ENCODE results near the gene CARM1. TPM values are rescaled to one million over a fixed set of nuclear protein-coding genes. Genes with fewer than 3 reads are reported as not detected.
"Not testable (repeated sequence)": the region's sequence is repeated elsewhere in the genome, so short reads cannot be mapped to it uniquely, and the experiment has no call there.

Gene CARM1
- total and polyA plus RNA-seq, 3 experiments from 2014 or later: 0.51 to 71.3 (median 69.2) TPM

GRCh38 chr19:10943412-10943811 lies 72.1 kb downstream of the CARM1 start:
- H3K4me3 Mint-ChIP-seq; H3K9me3 ChIP-seq (ENCODE audit: low read length); DNase-seq; H3K9me3 Mint-ChIP-seq; H3K4me3 ChIP-seq (ENCODE audit: low read length); H3K27me3 ChIP-seq (ENCODE audit: insufficient read depth, low read length, poor library complexity, severe bottlenecking); H3K4me1 Mint-ChIP-seq; H3K27ac ChIP-seq (ENCODE audit: low read depth, low read length); H3K27me3 Mint-ChIP-seq; H3K27ac Mint-ChIP-seq; POLR2A ChIA-PET; H3K36me3 ChIP-seq (ENCODE audit: insufficient read depth, low read length); H3K36me3 Mint-ChIP-seq; H3K4me1 ChIP-seq (ENCODE audit: insufficient read depth, low read length): not testable (repeated sequence)
- CTCF ChIA-PET: interaction anchor here (1.3 to 1.4 kb wide), 2 partner anchors 20 to 28 kb away, joined by 4 to 5 read pairs; no protein-coding TSS in a partner anchor

DNA sequence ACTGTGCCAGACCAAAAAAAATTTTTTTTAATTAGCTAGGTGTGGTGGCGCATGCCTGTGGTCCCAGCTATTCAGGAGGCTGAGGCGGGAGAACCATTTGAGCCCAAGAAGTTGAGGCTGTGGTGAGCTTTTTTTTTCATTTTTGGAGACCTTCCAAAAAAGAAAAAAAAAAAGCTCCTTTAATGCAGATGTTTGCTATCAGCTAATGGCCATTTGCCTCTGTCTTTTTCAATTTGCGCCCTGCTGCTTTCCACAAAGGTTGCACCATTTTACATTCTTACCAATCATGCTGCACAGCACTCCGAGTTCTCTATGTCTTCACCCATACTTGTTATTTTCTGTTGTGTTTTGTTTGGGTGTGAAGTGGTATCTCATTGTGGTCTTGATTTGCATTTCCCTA lies 73.9 kb downstream of the CARM1 start:
- no peaks in the 10 kb centered on the region for H3K4me1 ChIP-seq (ENCODE audit: insufficient read depth, low read length)
- Mint-ChIP-seq H3K4me3 (no peak overlapping the region), H3K9me3 (no peaks in the 10 kb centered on the region), H3K27ac (no peak overlapping the region), H3K27me3 (no peaks in the 10 kb centered on the region), H3K4me1 (peaks cover 4 to 7% (median 6%) of the 10 kb centered on the region in 3 donors), H3K36me3 (no peaks in the 10 kb centered on the region)
- no peaks in the 10 kb centered on the region for H3K9me3 ChIP-seq (ENCODE audit: low read length)
- H3K27me3 ChIP-seq (ENCODE audit: insufficient read depth, low read length, poor library complexity, severe bottlenecking): no peaks in the 10 kb centered on the region
- no peak overlapping the region for H3K27ac ChIP-seq (ENCODE audit: low read depth, low read length)
- ChIA-PET POLR2A (no interaction called here), CTCF (interaction anchor here (1.3 kb wide), 1 partner anchor 13 kb away, joined by 3 read pairs; no protein-coding TSS in a partner anchor)
- no peak for DNase-seq
- no peak overlapping the region for H3K4me3 ChIP-seq (ENCODE audit: low read length)
- no peaks in the 10 kb centered on the region for H3K36me3 ChIP-seq (ENCODE audit: insufficient read depth, low read length)

DNA sequence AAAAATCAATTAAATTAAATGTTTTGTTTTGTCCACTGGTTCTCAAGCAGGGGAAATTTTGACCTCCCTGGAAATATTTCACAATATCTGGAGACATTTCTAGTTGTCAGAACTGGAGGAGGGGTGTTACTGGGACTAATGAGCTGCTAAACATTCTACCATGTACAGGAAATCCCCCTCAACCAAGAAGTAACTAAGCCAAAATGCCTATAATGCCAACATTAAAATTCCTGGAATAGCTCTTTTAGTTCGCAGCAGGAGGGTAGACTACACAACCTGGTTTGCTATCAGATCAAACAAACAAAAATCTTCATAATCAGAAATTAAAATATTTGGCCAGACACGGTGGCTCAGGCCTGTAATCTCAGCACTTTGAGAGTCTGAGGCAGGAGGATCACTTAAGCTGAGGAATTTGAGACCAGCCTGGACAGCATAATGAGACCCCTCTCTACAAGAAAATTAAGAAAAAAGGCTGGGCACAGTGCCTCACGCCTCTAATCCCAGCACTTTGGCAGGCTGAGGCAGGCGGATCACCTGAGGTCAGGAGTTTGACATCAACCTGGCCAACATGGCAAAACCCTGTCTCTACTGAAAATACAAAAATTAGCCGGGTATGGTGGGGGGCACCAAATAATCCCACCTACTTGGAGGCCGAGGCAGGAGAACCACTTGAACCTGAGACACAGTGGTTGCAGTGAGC lies 75.8 kb downstream of the CARM1 start:
- H3K9me3 Mint-ChIP-seq: no peaks in the 10 kb centered on the region
- CTCF ChIA-PET: no interaction called here
- Histone ChIP-seq H3K4me3 (ENCODE audit: low read length) (no peak overlapping the region), H3K27me3 (ENCODE audit: insufficient read depth, low read length, poor library complexity, severe bottlenecking) (no peaks in the 10 kb centered on the region), H3K27ac (ENCODE audit: low read depth, low read length) (no peak overlapping the region), H3K4me1 (ENCODE audit: insufficient read depth, low read length) (no peaks in the 10 kb centered on the region), H3K36me3 (ENCODE audit: insufficient read depth, low read length) (no peaks in the 10 kb centered on the region), H3K9me3 (ENCODE audit: low read length) (no peaks in the 10 kb centered on the region)
- no peak overlapping the region for H3K4me3 Mint-ChIP-seq
- H3K27me3 Mint-ChIP-seq: no peaks in the 10 kb centered on the region
- DNase-seq: no peak
- H3K27ac Mint-ChIP-seq: no peak overlapping the region
- POLR2A ChIA-PET: no interaction called here
- H3K4me1 Mint-ChIP-seq: peaks cover 2 to 5% (median 3%) of the 10 kb centered on the region in 3 donors
- no peaks in the 10 kb centered on the region for H3K36me3 Mint-ChIP-seq

- Histone ChIP-seq H3K4me1 (ENCODE audit: insufficient read depth, low read length) (no peaks in the 10 kb centered on the region), H3K9me3 (ENCODE audit: low read length) (no peaks in the 10 kb centered on the region), H3K27me3 (ENCODE audit: insufficient read depth, low read length, poor library complexity, severe bottlenecking) (no peaks in the 10 kb centered on the region), H3K4me3 (ENCODE audit: low read length) (no peak overlapping the region), H3K27ac (ENCODE audit: low read depth, low read length) (no peak overlapping the region), H3K36me3 (ENCODE audit: insufficient read depth, low read length) (no peaks in the 10 kb centered on the region)
- no peaks in the 10 kb centered on the region for H3K27me3 Mint-ChIP-seq
- H3K27ac Mint-ChIP-seq: no peak overlapping the region
- H3K9me3 Mint-ChIP-seq: no peaks in the 10 kb centered on the region
- POLR2A ChIA-PET: no interaction called here
- H3K36me3 Mint-ChIP-seq: no peaks in the 10 kb centered on the region
- H3K4me3 Mint-ChIP-seq: no peak overlapping the region
- H3K4me1 Mint-ChIP-seq: no peaks in the 10 kb centered on the region
- CTCF ChIA-PET: interaction anchor here (1.8 kb wide), 1 partner anchor 11 kb away, joined by 4 read pairs; no protein-coding TSS in a partner anchor
- no peak for DNase-seq
Observed at GRCh38 chr19:10952809-10953208, 81.5 kb downstream of the CARM1 start.

- not testable (repeated sequence) for H3K4me3 ChIP-seq (ENCODE audit: low read length); H3K27me3 Mint-ChIP-seq; DNase-seq; H3K27me3 ChIP-seq (ENCODE audit: insufficient read depth, low read length, poor library complexity, severe bottlenecking); H3K36me3 Mint-ChIP-seq; H3K9me3 ChIP-seq (ENCODE audit: low read length); H3K36me3 ChIP-seq (ENCODE audit: insufficient read depth, low read length); H3K9me3 Mint-ChIP-seq
- H3K4me1 Mint-ChIP-seq: peaks cover 24 to 39% (median 38%) of the 10 kb centered on the region in 3 donors
- Histone ChIP-seq H3K4me1 (ENCODE audit: insufficient read depth, low read length) (peaks cover 32% of the 10 kb centered on the region), H3K27ac (ENCODE audit: low read depth, low read length) (peak overlapping the region; percentile 79)
- peak overlapping the region in 6 of 7 donors; percentile 38 to 94 (median 86) for H3K4me3 Mint-ChIP-seq
- CTCF ChIA-PET: interaction anchor here (1.0 kb wide), 1 partner anchor 18 kb away, joined by 3 read pairs; no protein-coding TSS in a partner anchor
- POLR2A ChIA-PET: interaction anchor here (0.6 to 0.9 kb wide), 3 partner anchors 34 to 123 kb away, joined by 3 read pairs; partner anchors contain the start of gene TMED1
- H3K27ac Mint-ChIP-seq: peak overlapping the region in 6 of 8 donors; percentile 23 to 96 (median 90)
Observed at GRCh38 chr19:10959277-10959968, 88.1 kb downstream of the CARM1 start.

GRCh38 chr19:10960314-10961072 lies 89.1 kb downstream of the CARM1 start, which contains the start of gene SMARCA4:
Gene SMARCA4, plus strand, starts transcription at chr19:10961030. Its CDS starts 23,122 bp downstream, at chr19:10984152.
- Mint-ChIP-seq H3K27ac (peak within 1 kb of the TSS; percentile 90 to 99 (median 94)), H3K9me3 (no peaks in the 10 kb centered on the region), H3K36me3 (peaks cover 0 to 5% (median 0%) of the 10 kb centered on the region in 3 donors), H3K4me3 (peak within 1 kb of the TSS; percentile 88 to 95 (median 90)), H3K27me3 (no peaks in the 10 kb centered on the region), H3K4me1 (peaks cover 30 to 48% (median 41%) of the 10 kb centered on the region in 3 donors)
- ChIA-PET POLR2A (interaction anchor here (0.6 to 1.1 kb wide), 3 partner anchors 35 to 195 kb away, joined by 3 read pairs; partner anchors contain the start of genes LDLR and SPC24), CTCF (no interaction called here)
- H3K4me3 ChIP-seq (ENCODE audit: low read length): peak within 1 kb of the TSS; percentile 85
- H3K36me3 ChIP-seq (ENCODE audit: insufficient read depth, low read length): no peaks in the 10 kb centered on the region
- peaks cover 32% of the 10 kb centered on the region for H3K4me1 ChIP-seq (ENCODE audit: insufficient read depth, low read length)
- DNase-seq: peak; percentile 97 to 99 (median 99)
- H3K9me3 ChIP-seq (ENCODE audit: low read length): no peaks in the 10 kb centered on the region
- H3K27me3 ChIP-seq (ENCODE audit: insufficient read depth, low read length, poor library complexity, severe bottlenecking): no peaks in the 10 kb centered on the region
- peak within 1 kb of the TSS; percentile 79 for H3K27ac ChIP-seq (ENCODE audit: low read depth, low read length)

DNA sequence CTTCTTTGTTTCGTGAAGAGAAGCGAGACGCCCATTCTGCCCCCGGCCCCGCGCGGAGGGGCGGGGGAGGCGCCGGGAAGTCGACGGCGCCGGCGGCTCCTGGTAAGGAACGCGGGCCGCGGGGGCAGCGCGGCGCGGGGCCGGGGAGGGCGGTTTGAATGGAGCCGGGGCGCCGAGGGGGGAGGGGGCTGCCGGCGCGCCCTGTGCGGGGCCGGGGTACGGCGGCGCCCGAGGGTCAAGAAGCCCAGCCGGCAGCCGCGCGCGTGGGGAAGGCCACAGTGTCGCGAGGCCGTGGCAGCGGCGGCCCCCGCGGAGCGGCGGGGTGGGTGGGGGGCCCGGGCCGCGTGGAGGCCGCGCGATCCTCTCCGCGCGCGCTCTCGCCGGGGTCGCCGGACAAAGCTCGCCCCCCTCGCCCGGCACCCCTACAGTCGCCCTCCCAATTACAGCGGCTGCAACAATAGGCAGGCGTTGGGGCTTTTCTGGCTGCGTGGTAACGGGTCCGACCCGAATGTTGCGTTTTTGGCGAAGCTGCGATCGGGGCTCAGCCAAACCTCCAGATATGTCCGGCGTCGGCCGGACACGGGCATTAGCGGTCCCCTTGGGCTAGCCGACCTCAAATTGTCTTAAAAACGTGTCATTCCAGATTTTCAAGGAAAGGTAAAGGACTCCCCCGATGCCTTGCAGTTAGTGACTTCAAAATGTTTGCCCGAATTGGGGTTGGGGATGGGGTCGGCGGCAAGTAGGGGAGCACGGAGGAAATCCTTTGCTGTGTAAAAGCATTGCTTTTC lies 89.9 kb downstream of the CARM1 start:
- POLR2A ChIA-PET: interaction anchor here (0.6 to 1.1 kb wide), 4 partner anchors 49 to 413 kb away, joined by 3 read pairs; partner anchors contain the start of genes LDLR, SPC24 and SWSAP1
- H3K4me3 ChIP-seq (ENCODE audit: low read length): peak overlapping the region; percentile 71
- no peak for DNase-seq
- Mint-ChIP-seq H3K36me3 (peaks cover 0 to 5% (median 0%) of the 10 kb centered on the region in 3 donors), H3K27me3 (no peaks in the 10 kb centered on the region), H3K27ac (peak overlapping the region; percentile 90 to 99 (median 94)), H3K4me1 (peaks cover 33 to 52% (median 45%) of the 10 kb centered on the region in 3 donors), H3K4me3 (peak overlapping the region; percentile 88 to 95 (median 90)), H3K9me3 (no peaks in the 10 kb centered on the region)
- peaks cover 32% of the 10 kb centered on the region for H3K4me1 ChIP-seq (ENCODE audit: insufficient read depth, low read length)
- H3K36me3 ChIP-seq (ENCODE audit: insufficient read depth, low read length): no peaks in the 10 kb centered on the region
- peak overlapping the region; percentile 60 for H3K27ac ChIP-seq (ENCODE audit: low read depth, low read length)
- no peaks in the 10 kb centered on the region for H3K9me3 ChIP-seq (ENCODE audit: low read length)
- CTCF ChIA-PET: no interaction called here
- H3K27me3 ChIP-seq (ENCODE audit: insufficient read depth, low read length, poor library complexity, severe bottlenecking): no peaks in the 10 kb centered on the region

All from CD8-positive, alpha-beta memory T cell (primary cell).